ENCODE measurements around the gene DIABLO. TPM values are rescaled to one million over a fixed set of nuclear protein-coding genes. Genes with fewer than 3 reads are reported as not detected.
"Not testable (repeated sequence)": the region's sequence is repeated elsewhere in the genome, so short reads cannot be mapped to it uniquely, and the experiment has no call there.

The DIABLO gene
- total RNA-seq, result 10 to 100 TPM; 34.7 to 48.8 TPM

DNA sequence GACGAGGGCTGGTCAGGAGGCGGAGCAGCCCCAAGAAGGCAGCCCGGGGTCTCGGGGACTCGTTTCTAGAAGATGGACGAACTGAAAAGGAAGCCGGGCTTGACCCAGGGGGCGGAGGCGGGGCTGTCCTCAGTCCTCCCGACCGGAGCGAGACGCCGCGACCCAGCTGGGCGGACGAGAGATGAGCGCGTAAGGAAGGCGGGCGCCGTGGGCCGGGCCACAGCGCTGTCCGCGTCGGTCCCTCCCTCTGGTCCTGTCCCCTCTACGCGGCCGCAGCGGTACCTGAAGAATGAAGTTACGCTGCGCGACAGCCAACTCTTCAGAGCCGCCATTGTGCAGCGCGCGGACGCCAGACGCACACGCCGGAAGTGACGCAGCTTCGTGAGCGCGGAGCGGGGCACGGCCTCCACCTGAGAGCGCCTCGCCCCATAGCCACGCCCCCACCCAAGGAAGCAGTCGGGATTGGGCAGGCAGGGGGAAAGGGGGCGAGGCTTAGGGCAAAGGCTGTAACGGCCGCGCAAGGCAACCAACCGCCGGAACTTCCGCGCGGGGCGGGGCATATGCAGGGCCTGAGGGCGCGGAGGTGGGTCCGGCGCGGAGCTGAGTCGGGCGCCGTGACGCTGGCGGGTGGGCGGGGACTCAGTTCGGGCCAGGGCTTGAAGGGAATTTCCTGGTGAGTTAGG is at the start of gene DIABLO:
DIABLO (minus strand) TSS at position 370 of the 683 bp plus-strand sequence; CDS start at position 332, 38 bp downstream.
- ATAC-seq (ENCODE audit: insufficient number of reproducible peaks, low FRiP score, low read depth) (peak; percentile 97), DNase-seq (ENCODE audit: low spot score) (peak; percentile 99)
- no peaks in the 10 kb centered on the region for H3K27me3 ChIP-seq (replicated peaks; ENCODE audit: insufficient read depth)
- peak within 1 kb of the TSS; percentile 87 to 97 for H3K27ac ChIP-seq
- no peak for TF ChIP-seq CTCF (IDR thresholded peaks at IDR 0.05)
- no peaks in the 10 kb centered on the region for H3K9me3 ChIP-seq
- H3K4me3 ChIP-seq, result peak within 1 kb of the TSS; percentile 99
- H3K36me3 ChIP-seq, result peaks cover 18% of the 10 kb centered on the region
- H3K4me1 ChIP-seq (ENCODE audit: control insufficient read depth in 1 of 2, low read depth in 2 of 2), result peaks cover 16 to 23% of the 10 kb centered on the region in 2 donors

DNA sequence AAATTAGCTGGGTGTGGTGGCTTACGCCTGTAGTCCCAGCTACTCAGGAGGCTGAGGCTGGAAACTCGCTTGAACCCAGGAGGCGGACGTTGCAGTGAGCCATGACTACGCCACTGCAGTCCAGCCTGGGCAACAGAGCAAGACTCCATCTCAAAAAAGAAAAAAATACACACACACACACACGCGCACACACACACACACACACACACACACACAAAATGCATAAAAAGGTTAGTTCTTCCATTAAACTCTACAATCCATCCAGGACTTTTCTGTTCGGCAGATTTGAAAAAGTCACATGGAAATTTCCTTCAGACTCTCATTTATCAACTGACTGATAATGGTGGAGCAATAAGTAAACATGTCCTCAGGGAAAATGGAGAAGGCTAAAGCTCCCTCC is 49.6 kb upstream of the DIABLO start:
- no peak for ATAC-seq (ENCODE audit: insufficient number of reproducible peaks, low FRiP score, low read depth)

GRCh38 chr12:122266230-122266901 is 40.5 kb upstream of the DIABLO start, which contains the start of gene VPS33A:
VPS33A (minus strand) TSS chr12:122266494; CDS start chr12:122266408, 86 bp downstream.
- Histone ChIP-seq H3K4me1 (ENCODE audit: control insufficient read depth in 1 of 2, low read depth in 2 of 2) (peaks cover 12% of the 10 kb centered on the region in 2 donors), H3K27me3 (replicated peaks; ENCODE audit: insufficient read depth) (no peaks in the 10 kb centered on the region), H3K4me3 (peak within 1 kb of the TSS; percentile 86), H3K27ac (peak within 1 kb of the TSS; percentile 88 to 89), H3K36me3 (peaks cover 22% of the 10 kb centered on the region), H3K9me3 (no peaks in the 10 kb centered on the region)
- peak; percentile 95 for ATAC-seq (ENCODE audit: insufficient number of reproducible peaks, low FRiP score, low read depth)
- TF ChIP-seq CTCF (IDR thresholded peaks at IDR 0.05), result no peak
- DNase-seq (ENCODE audit: low spot score), result peak; percentile 86

More for the DNA sequence above, 49.6 kb upstream of the DIABLO start:
- no peak for DNase-seq (ENCODE audit: low spot score)
- Histone ChIP-seq H3K36me3 (peaks cover 33% of the 10 kb centered on the region), H3K27ac (no peak overlapping the region), H3K4me3 (no peak overlapping the region), H3K27me3 (replicated peaks; ENCODE audit: insufficient read depth) (no peaks in the 10 kb centered on the region), H3K9me3 (no peaks in the 10 kb centered on the region), H3K4me1 (ENCODE audit: control insufficient read depth in 1 of 2, low read depth in 2 of 2) (no peaks in the 10 kb centered on the region)
- TF ChIP-seq CTCF (IDR thresholded peaks at IDR 0.05), result no peak

GRCh38 chr12:122265886-122266229 is 40.0 kb upstream of the DIABLO start:
- Histone ChIP-seq H3K4me3 (peak overlapping the region; percentile 86), H3K9me3 (no peaks in the 10 kb centered on the region), H3K27me3 (replicated peaks; ENCODE audit: insufficient read depth) (no peaks in the 10 kb centered on the region), H3K36me3 (peaks cover 25% of the 10 kb centered on the region), H3K27ac (peak overlapping the region; percentile 88 to 89), H3K4me1 (ENCODE audit: control insufficient read depth in 1 of 2, low read depth in 2 of 2) (peaks cover 12% of the 10 kb centered on the region in 2 donors)
- ATAC-seq (ENCODE audit: insufficient number of reproducible peaks, low FRiP score, low read depth) (no peak), DNase-seq (ENCODE audit: low spot score) (no peak)
- TF ChIP-seq CTCF (IDR thresholded peaks at IDR 0.05), result no peak

DNA sequence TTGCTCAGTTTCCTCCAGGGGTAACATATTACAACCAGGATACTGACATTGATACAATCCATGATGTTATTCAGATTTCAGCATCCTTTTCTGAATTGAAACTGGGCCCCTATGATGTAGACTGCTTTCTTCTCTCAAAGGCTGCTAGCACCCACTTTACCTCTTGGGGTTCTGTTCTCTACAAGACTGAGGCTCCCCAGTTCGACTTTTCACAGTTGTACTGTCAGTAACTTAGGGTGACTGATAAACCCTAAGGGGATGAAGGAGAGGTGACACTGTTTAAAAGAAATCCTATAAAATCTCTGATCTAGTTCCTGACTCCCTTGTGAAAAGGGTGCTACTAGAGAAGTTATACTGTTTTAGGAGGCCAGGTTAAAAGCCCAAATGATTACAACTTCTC is 39.6 kb upstream of the DIABLO start:
- H3K27ac ChIP-seq, result peak overlapping the region; percentile 88 to 89
- H3K9me3 ChIP-seq, result no peaks in the 10 kb centered on the region
- peaks cover 25% of the 10 kb centered on the region for H3K36me3 ChIP-seq
- DNase-seq (ENCODE audit: low spot score) (no peak), ATAC-seq (ENCODE audit: insufficient number of reproducible peaks, low FRiP score, low read depth) (no peak)
- no peaks in the 10 kb centered on the region for H3K27me3 ChIP-seq (replicated peaks; ENCODE audit: insufficient read depth)
- peaks cover 12% of the 10 kb centered on the region in 2 donors for H3K4me1 ChIP-seq (ENCODE audit: control insufficient read depth in 1 of 2, low read depth in 2 of 2)
- H3K4me3 ChIP-seq, result peak overlapping the region; percentile 86
- no peak for TF ChIP-seq CTCF (IDR thresholded peaks at IDR 0.05)

GRCh38 chr12:122260735-122261134 is 34.9 kb upstream of the DIABLO start:
- not testable (repeated sequence) for H3K4me3 ChIP-seq; H3K9me3 ChIP-seq; ATAC-seq (ENCODE audit: insufficient number of reproducible peaks, low FRiP score, low read depth); H3K27ac ChIP-seq; DNase-seq (ENCODE audit: low spot score); H3K4me1 ChIP-seq (ENCODE audit: control insufficient read depth in 1 of 2, low read depth in 2 of 2); H3K27me3 ChIP-seq (replicated peaks; ENCODE audit: insufficient read depth)
- peaks cover 53% of the 10 kb centered on the region for H3K36me3 ChIP-seq

- H3K4me1 ChIP-seq (ENCODE audit: control insufficient read depth in 1 of 2, low read depth in 2 of 2); H3K27ac ChIP-seq; H3K27me3 ChIP-seq (replicated peaks; ENCODE audit: insufficient read depth); ATAC-seq (ENCODE audit: insufficient number of reproducible peaks, low FRiP score, low read depth); DNase-seq (ENCODE audit: low spot score); H3K4me3 ChIP-seq; H3K9me3 ChIP-seq: not testable (repeated sequence)
- peaks cover 53% of the 10 kb centered on the region for H3K36me3 ChIP-seq
Measured at GRCh38 chr12:122258939-122259338, 33.1 kb upstream of the DIABLO start.

Measured in thoracic aorta (tissue), 2 donors.